SK-N-SH treated with all-trans-retinoic acid at 6 μM for 48 hours (cell line): ENCODE results near the gene SEMA3G.

ENCODE experiments used
- BACH2 ChIP-seq: fragments of 250-450 bp; sonication (Bioruptor Pico); IDR thresholded peaks from 2 replicates; pipeline ENCODE4 v1.9.0; 2021; ENCODE audit warnings: mild to moderate bottlenecking, borderline replicate concordance
- ESRRG ChIP-seq: fragments of 250-450 bp; sonication (Bioruptor Pico); IDR thresholded peaks from 2 replicates; pipeline ENCODE4 v1.6.1; 2021; ENCODE audit warnings: mild to moderate bottlenecking
- POU6F1 ChIP-seq: fragments of 250-450 bp; sonication (Bioruptor Pico); IDR thresholded peaks from 2 replicates; pipeline ENCODE4 v1.8.0; 2021; ENCODE audit warnings: low read depth, mild to moderate bottlenecking, moderate library complexity, borderline replicate concordance
- RARB ChIP-seq: fragments of 250-450 bp; sonication (Bioruptor Pico); IDR thresholded peaks from 2 replicates; pipeline ENCODE4 v1.8.0; 2021; ENCODE audit warnings: mild to moderate bottlenecking, moderate library complexity
- ZC3H10 ChIP-seq: fragments of 250-450 bp; sonication (Bioruptor Pico); IDR thresholded peaks from 2 replicates; pipeline ENCODE4 v1.5.1; 2021; ENCODE audit warnings: mild to moderate bottlenecking, moderate library complexity
- ZNF8 ChIP-seq: fragments of 450-650 bp; formaldehyde crosslinking; IDR thresholded peaks from 2 replicates; pipeline ENCODE4 v1.5.0; 2020; ENCODE audit warnings: mild to moderate bottlenecking, moderate library complexity

- no peak for TF ChIP-seq RARB
- TF ChIP-seq ZNF8 (CRISPR knock-in tag): no peak
- TF ChIP-seq BACH2 (CRISPR knock-in tag): no peak
- no peak for TF ChIP-seq POU6F1 (CRISPR knock-in tag)
- no peak for TF ChIP-seq ESRRG (CRISPR knock-in tag)
- TF ChIP-seq ZC3H10 (CRISPR knock-in tag): no peak
Measured at GRCh38 chr3:52442409-52443267, 2.3 kb downstream of the SEMA3G start.
